AG04449 (cell line): ENCODE measurements around the gene C2orf81.

Experiments used
- CTCF ChIA-PET: fragments of 350-600 bp; formaldehyde crosslinking; extraction: SDS; loops from one replicate; lab custom pipeline; 2021; ENCODE audit warnings: antibody characterized with exemption; lab: Yijun Ruan, JAX
- POLR2A ChIA-PET: fragments of 400-600, 350-600 bp; formaldehyde crosslinking; extraction: SDS; loops from one replicate; lab custom pipeline; 2020; ENCODE audit warnings: antibody characterized with exemption, inconsistent platforms; lab: Yijun Ruan, JAX
- DNase-seq: peaks from one replicate; pipeline ENCODE4 v3.0.0-alpha.2; 2010; ENCODE audit warnings: low read depth, low spot score
- H3K4me3 ChIP-seq: 2 replicates; pipeline ENCODE4 v1.5.1; 2011; ENCODE audit warnings: low read depth, mild to moderate bottlenecking, control low read depth, low read length
- CTCF ChIP-seq: IDR thresholded peaks from one replicate; pipeline ENCODE4 v1.5.1; 2011; ENCODE audit warnings: mild to moderate bottlenecking, moderate library complexity, low read length, control low read depth, inconsistent platforms; ENCODE audit not compliant: insufficient read depth; ENCODE audit errors: missing control alignments

The C2orf81 gene

GRCh38 chr2:74428675-74429074, 7.3 kb upstream of the C2orf81 start:
- ChIA-PET POLR2A (interaction anchor here (1.0 kb wide), 1 partner anchor 26 kb away, joined by 3 read pairs; the partner anchor contains the start of gene INO80B), CTCF (interaction anchor here (1.2 to 3.0 kb wide), 2 partner anchors 11 to 179 kb away, joined by 4 to 12 read pairs; no protein-coding TSS in a partner anchor)
- TF ChIP-seq CTCF, result no peak
- no peak for DNase-seq
- H3K4me3 ChIP-seq, result no peak overlapping the region

GRCh38 chr2:74427551-74427950, 6.1 kb upstream of the C2orf81 start:
- POLR2A ChIA-PET, result interaction anchor here (1.1 kb wide), 1 partner anchor 13 kb away, joined by 3 read pairs; no protein-coding TSS in a partner anchor
- CTCF ChIA-PET, result interaction anchor here (0.9 to 3.0 kb wide), 4 partner anchors 12 to 178 kb away, joined by 3 to 12 read pairs (median 4); no protein-coding TSS in a partner anchor
- DNase-seq, result no peak
- no peak for TF ChIP-seq CTCF
- no peak overlapping the region for H3K4me3 ChIP-seq

GRCh38 chr2:74426181-74426758, 4.9 kb upstream of the C2orf81 start:
- TF ChIP-seq CTCF, result no peak
- CTCF ChIA-PET, result interaction anchor here (1.8 to 3.0 kb wide), 2 partner anchors 13 to 35 kb away, joined by 5 to 12 read pairs; no protein-coding TSS in a partner anchor

GRCh38 chr2:74425523-74425922, 4.1 kb upstream of the C2orf81 start:
- POLR2A ChIA-PET, result no interaction called here
- TF ChIP-seq CTCF, result no peak
- no peak overlapping the region for H3K4me3 ChIP-seq
- CTCF ChIA-PET, result no interaction called here
- DNase-seq, result no peak

More at GRCh38 chr2:74426181-74426758, 4.9 kb upstream of the C2orf81 start:
- DNase-seq, result no peak
- no peak overlapping the region for H3K4me3 ChIP-seq
- POLR2A ChIA-PET, result no interaction called here

- POLR2A ChIA-PET, result no interaction called here
- TF ChIP-seq CTCF, result no peak
- DNase-seq, result no peak
- CTCF ChIA-PET, result interaction anchor here (1.7 kb wide), 1 partner anchor 15 kb away, joined by 7 read pairs; no protein-coding TSS in a partner anchor
- H3K4me3 ChIP-seq, result no peak overlapping the region
These were observed 3.6 kb upstream of the C2orf81 start for GRCh38 chr2:74424995-74425406.
